SK-N-SH (cell line): Measurements from ENCODE around the gene SMAP2. TPM values are rescaled to one million over a fixed set of nuclear protein-coding genes. Genes with fewer than 3 reads are reported as not detected.

Source experiments
- CTCF ChIA-PET: fragments of 300-600, 350-600 bp; formaldehyde crosslinking; extraction: SDS; loops from one replicate; lab custom pipeline; 2021; lab: Yijun Ruan, JAX
- POLR2A ChIA-PET: fragments of 350-600 bp; sonication (Branson Sonifier 250); formaldehyde crosslinking; extraction: SDS; loops from one replicate; lab custom pipeline; 2020; ENCODE audit warnings: antibody characterized with exemption, inconsistent platforms; lab: Yijun Ruan, JAX
- DNase-seq: peaks from one replicate; pipeline ENCODE4 v3.0.0; 2012
- H2AFZ ChIP-seq: fragments of 200-600 bp; sonication (generic); 2 replicates; pipeline ENCODE4 v1.8.1; 2016; ENCODE audit warnings: antibody characterized with exemption, mild to moderate bottlenecking, low read depth
- H3F3A ChIP-seq: fragments of 200-600 bp; sonication (generic); replicated peaks from 2 replicates; pipeline ENCODE3; 2016; ENCODE audit warnings: antibody characterized with exemption, mild to moderate bottlenecking; ENCODE audit not compliant: insufficient read depth
- H3K27ac ChIP-seq, 2 experiments: fragments of 200-500 bp in 1 of 2; fragments of 200-600 bp in 1 of 2; sonication (Bioruptor generic) in 1 of 2; sonication (generic), shearing (Covaris generic) in 1 of 2; 2 replicates each; pipeline versions ENCODE4 v1.5.1 to v1.6.1; 2014 to 2016; ENCODE audit warnings: low read depth in 2 of 2, inconsistent platforms in 1 of 2, low read length in 1 of 2, mild to moderate bottlenecking in 1 of 2, mixed read lengths in 1 of 2
- H3K27me3 ChIP-seq: fragments of 200-600 bp; sonication (generic), shearing (Covaris generic); 2 replicates; pipeline ENCODE4 v1.6.1; 2016; ENCODE audit warnings: mixed run types; ENCODE audit not compliant: insufficient read depth
- H3K36me3 ChIP-seq, 2 experiments: fragments of 200-500 bp in 1 of 2; fragments of 200-600 bp in 1 of 2; sonication (Bioruptor generic) in 1 of 2; sonication (generic) in 1 of 2; replicated peaks in 1 of 2; 2 replicates each; pipeline versions ENCODE3 to v1.5.1; 2014 to 2016; ENCODE audit warnings: low read length in 1 of 2, mild to moderate bottlenecking in 1 of 2; ENCODE audit not compliant: insufficient read depth in 2 of 2, control insufficient read depth in 1 of 2
- H3K4me1 ChIP-seq, 2 experiments: fragments of 200-500 bp in 1 of 2; fragments of 200-600 bp in 1 of 2; sonication (Bioruptor generic) in 1 of 2; sonication (generic), shearing (Covaris generic) in 1 of 2; 2 replicates each; pipeline versions ENCODE4 v1.5.1 to v1.6.1; 2014 to 2016; ENCODE audit warnings: low read depth in 1 of 2, low read length in 1 of 2, mixed run types in 1 of 2; ENCODE audit not compliant: insufficient read depth in 2 of 2, control insufficient read depth in 1 of 2
- H3K4me2 ChIP-seq: fragments of 200-600 bp; sonication (generic), shearing (Covaris generic); 2 replicates; pipeline ENCODE4 v1.6.1; 2017; ENCODE audit warnings: mixed run types
- H3K4me3 ChIP-seq, 2 experiments: fragments of 200-500 bp in 1 of 2; fragments of 200-600 bp in 1 of 2; sonication (Bioruptor generic) in 1 of 2; sonication (generic), shearing (Covaris generic) in 1 of 2; 2 replicates each; pipeline versions ENCODE4 v1.5.1 to v1.8.1; 2014 to 2016; ENCODE audit warnings: low read depth in 2 of 2, inconsistent platforms in 1 of 2, low read length in 1 of 2, mild to moderate bottlenecking in 1 of 2, mixed read lengths in 1 of 2, moderate library complexity in 1 of 2
- H3K79me2 ChIP-seq: fragments of 200-600 bp; sonication (generic); 2 replicates; pipeline ENCODE4 v1.8.1; 2017; ENCODE audit warnings: mild to moderate bottlenecking; ENCODE audit not compliant: insufficient read depth
- H3K9ac ChIP-seq: fragments of 200-600 bp; sonication (generic); 2 replicates; pipeline ENCODE4 v1.6.1; 2017; ENCODE audit warnings: mixed run types
- H3K9me2 ChIP-seq: fragments of 200-600 bp; sonication (generic); 2 replicates; pipeline ENCODE4 v1.6.1; 2017; ENCODE audit warnings: mixed run types
- H3K9me3 ChIP-seq: fragments of 200-600 bp; sonication (generic); 2 replicates; pipeline ENCODE4 v1.6.1; 2017; ENCODE audit warnings: mixed run types, mild to moderate bottlenecking, moderate library complexity
- H4K20me1 ChIP-seq: fragments of 200-600 bp; sonication (generic); 2 replicates; pipeline ENCODE4 v1.6.1; 2017; ENCODE audit warnings: mild to moderate bottlenecking, mixed run types; ENCODE audit not compliant: insufficient read depth
- GABPA ChIP-seq: IDR thresholded peaks from 2 replicates; pipeline ENCODE4 v1.4.0; 2012; ENCODE audit warnings: low read depth, mild to moderate bottlenecking
- MXI1 ChIP-seq: IDR thresholded peaks from 2 replicates; pipeline ENCODE4 v1.6.1; 2012; ENCODE audit warnings: mild to moderate bottlenecking, low read depth, low read length, improper control_type of control experiment
- RAD21 ChIP-seq: IDR thresholded peaks from 2 replicates; pipeline ENCODE4 v1.6.1; 2012; ENCODE audit warnings: mild to moderate bottlenecking, low read length
- RFX5 ChIP-seq: IDR thresholded peaks from 2 replicates; pipeline ENCODE4 v1.6.1; 2012; ENCODE audit warnings: mild to moderate bottlenecking, improper control_type of control experiment, low read length
- SIN3A ChIP-seq: IDR thresholded peaks from 2 replicates; pipeline ENCODE4 v1.6.1; 2012; ENCODE audit warnings: low read depth, mild to moderate bottlenecking, low read length, moderate library complexity, borderline replicate concordance
- TEAD4 ChIP-seq: IDR thresholded peaks from 2 replicates; pipeline ENCODE4 v1.4.0; 2012; ENCODE audit warnings: mild to moderate bottlenecking, borderline replicate concordance; ENCODE audit not compliant: insufficient read depth
- WGBS: methylation state at CpG from one replicate; pipeline ENCODE4 v1.1.6; 2017; ENCODE audit warnings: low lambda C conversion rate; 5-methylcytosine and 5-hydroxymethylcytosine counted together
- polyA plus RNA-seq, 3 experiments: library from polyadenylated mRNA; depleted of rRNA; stranded (reverse); fragments of >200 nt; gene quantifications; 2 replicates each; pipeline ENCODE4 v1.2.3, GENCODE V29; 2012
- TF ChIP-seq, protein P1 (sequence below): IDR thresholded peaks from 2 replicates; pipeline ENCODE4; 2012
- TF ChIP-seq, protein P2 (sequence below): fragments of 150-350 bp; IDR thresholded peaks from 2 replicates; pipeline ENCODE4 v1.6.1; 2017; ENCODE audit warnings: antibody characterized with exemption, low read length, low read depth, borderline replicate concordance

Gene SMAP2
- polyA plus RNA-seq, 1 of the 3 experiments (the other 2 are of a cell fraction): 11.2 TPM

GRCh38 chr1:40414331-40414730 is 40.8 kb downstream of the SMAP2 start:
- no peaks in the 10 kb centered on the region for H4K20me1 ChIP-seq
- no peak overlapping the region for H3K9ac ChIP-seq
- DNase-seq: no peak
- no peaks in the 10 kb centered on the region for H3K9me3 ChIP-seq
- H3F3A ChIP-seq: no peaks in the 10 kb centered on the region
- TF ChIP-seq, protein P1, sequence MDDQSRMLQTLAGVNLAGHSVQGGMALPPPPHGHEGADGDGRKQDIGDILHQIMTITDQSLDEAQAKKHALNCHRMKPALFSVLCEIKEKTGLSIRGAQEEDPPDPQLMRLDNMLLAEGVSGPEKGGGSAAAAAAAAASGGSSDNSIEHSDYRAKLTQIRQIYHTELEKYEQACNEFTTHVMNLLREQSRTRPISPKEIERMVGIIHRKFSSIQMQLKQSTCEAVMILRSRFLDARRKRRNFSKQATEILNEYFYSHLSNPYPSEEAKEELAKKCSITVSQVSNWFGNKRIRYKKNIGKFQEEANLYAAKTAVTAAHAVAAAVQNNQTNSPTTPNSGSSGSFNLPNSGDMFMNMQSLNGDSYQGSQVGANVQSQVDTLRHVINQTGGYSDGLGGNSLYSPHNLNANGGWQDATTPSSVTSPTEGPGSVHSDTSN: no peak
- H3K79me2 ChIP-seq: no peaks in the 10 kb centered on the region
- no peak overlapping the region for H3K27ac ChIP-seq
- no peaks in the 10 kb centered on the region for H3K9me2 ChIP-seq
- H3K4me1 ChIP-seq: no peaks in the 10 kb centered on the region; a peak in 1 of 4 replicates
- WGBS: 89% methylated on average over 3 of the region's 3 CpGs
- no peaks in the 10 kb centered on the region for H3K27me3 ChIP-seq
- ChIA-PET POLR2A (no interaction called here), CTCF (interaction anchor here (0.6 to 4.1 kb wide), 2 partner anchors 9 to 270 kb away, joined by 3 to 16 read pairs; no protein-coding TSS in a partner anchor)
- H2AFZ ChIP-seq: no peak overlapping the region
- peaks cover 27 to 54% of the 10 kb centered on the region in 2 experiments for H3K36me3 ChIP-seq
- no peak overlapping the region for H3K4me3 ChIP-seq
- no peak overlapping the region for H3K4me2 ChIP-seq

GRCh38 chr1:40416709-40417108 is 43.2 kb downstream of the SMAP2 start:
- Histone ChIP-seq H3K9me3 (no peaks in the 10 kb centered on the region), H3K9ac (no peak overlapping the region), H3K36me3 (peaks cover 35 to 56% of the 10 kb centered on the region in 2 experiments), H3K4me3 (no peak overlapping the region), H2AFZ (no peak overlapping the region), H3K79me2 (no peaks in the 10 kb centered on the region), H3K9me2 (no peaks in the 10 kb centered on the region), H4K20me1 (no peaks in the 10 kb centered on the region), H3K4me2 (no peak overlapping the region), H3K27ac (no peak overlapping the region), H3K27me3 (no peaks in the 10 kb centered on the region), H3F3A (no peaks in the 10 kb centered on the region), H3K4me1 (no peaks in the 10 kb centered on the region; a peak in 1 of 4 replicates)
- DNase-seq: no peak
- ChIA-PET POLR2A (no interaction called here), CTCF (interaction anchor here (0.7 to 2.0 kb wide), 6 partner anchors 8 to 273 kb away, joined by 3 to 6 read pairs (median 4); no protein-coding TSS in a partner anchor)
- TF ChIP-seq RFX5 (no peak), MXI1 (no peak), RAD21 (no peak), GABPA (no peak), TEAD4 (no peak), SIN3A (no peak)
- TF ChIP-seq, protein P2, sequence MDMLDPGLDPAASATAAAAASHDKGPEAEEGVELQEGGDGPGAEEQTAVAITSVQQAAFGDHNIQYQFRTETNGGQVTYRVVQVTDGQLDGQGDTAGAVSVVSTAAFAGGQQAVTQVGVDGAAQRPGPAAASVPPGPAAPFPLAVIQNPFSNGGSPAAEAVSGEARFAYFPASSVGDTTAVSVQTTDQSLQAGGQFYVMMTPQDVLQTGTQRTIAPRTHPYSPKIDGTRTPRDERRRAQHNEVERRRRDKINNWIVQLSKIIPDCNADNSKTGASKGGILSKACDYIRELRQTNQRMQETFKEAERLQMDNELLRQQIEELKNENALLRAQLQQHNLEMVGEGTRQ: no peak
- 95% methylated on average over 4 of the region's 4 CpGs for WGBS
